OCI-LY1 (cell line): ENCODE measurements around the gene ITSN1.

Experiments
- EZH2 ChIP-seq: fragments of 200-600 bp; sonication (generic), shearing (Covaris generic); IDR thresholded peaks from 2 replicates; pipeline ENCODE4 v1.8.0; 2017; ENCODE audit warnings: borderline replicate concordance, mixed run types, mild to moderate bottlenecking, antibody characterized with exemption, low read length, moderate library complexity, mixed read lengths
- TF ChIP-seq, protein P1 (sequence below): fragments of 200-600 bp; sonication (generic), shearing (Covaris generic); IDR thresholded peaks from 2 replicates; pipeline ENCODE4 v1.5.1; 2017; ENCODE audit warnings: mild to moderate bottlenecking, antibody characterized with exemption, low read length, moderate library complexity, mixed read lengths

DNA sequence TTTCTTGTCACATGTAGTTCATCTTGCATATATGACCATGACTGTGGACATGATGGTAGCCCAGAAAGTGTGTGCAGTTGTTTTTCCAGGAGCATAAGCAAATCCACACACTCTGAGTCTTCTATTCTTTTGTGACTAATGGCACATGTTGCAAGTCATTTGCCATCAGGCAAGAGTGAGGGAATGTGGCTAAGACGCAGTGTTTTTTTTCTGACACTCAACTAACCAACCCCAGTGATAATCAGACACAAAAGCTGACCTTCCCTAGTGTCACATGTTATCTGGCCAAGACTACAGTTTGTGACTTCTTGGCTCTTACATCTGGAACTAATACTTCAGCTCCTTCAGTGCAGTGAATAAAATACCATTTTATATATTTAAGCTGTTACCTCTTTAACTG is 108.8 kb downstream of the ITSN1 start:
- no peak for TF ChIP-seq EZH2
- TF ChIP-seq, protein P1, sequence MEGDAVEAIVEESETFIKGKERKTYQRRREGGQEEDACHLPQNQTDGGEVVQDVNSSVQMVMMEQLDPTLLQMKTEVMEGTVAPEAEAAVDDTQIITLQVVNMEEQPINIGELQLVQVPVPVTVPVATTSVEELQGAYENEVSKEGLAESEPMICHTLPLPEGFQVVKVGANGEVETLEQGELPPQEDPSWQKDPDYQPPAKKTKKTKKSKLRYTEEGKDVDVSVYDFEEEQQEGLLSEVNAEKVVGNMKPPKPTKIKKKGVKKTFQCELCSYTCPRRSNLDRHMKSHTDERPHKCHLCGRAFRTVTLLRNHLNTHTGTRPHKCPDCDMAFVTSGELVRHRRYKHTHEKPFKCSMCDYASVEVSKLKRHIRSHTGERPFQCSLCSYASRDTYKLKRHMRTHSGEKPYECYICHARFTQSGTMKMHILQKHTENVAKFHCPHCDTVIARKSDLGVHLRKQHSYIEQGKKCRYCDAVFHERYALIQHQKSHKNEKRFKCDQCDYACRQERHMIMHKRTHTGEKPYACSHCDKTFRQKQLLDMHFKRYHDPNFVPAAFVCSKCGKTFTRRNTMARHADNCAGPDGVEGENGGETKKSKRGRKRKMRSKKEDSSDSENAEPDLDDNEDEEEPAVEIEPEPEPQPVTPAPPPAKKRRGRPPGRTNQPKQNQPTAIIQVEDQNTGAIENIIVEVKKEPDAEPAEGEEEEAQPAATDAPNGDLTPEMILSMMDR: no peak
